GM21390 (cell line): Measurements from ENCODE around the gene PCDHB7.
"Not testable (repeated sequence)": the region's sequence is repeated elsewhere in the genome, so short reads cannot be mapped to it uniquely, and the experiment has no call there.

ENCODE experiments used
- ATAC-seq: cut with Tn5 transposase; IDR thresholded peaks from one replicate; pipeline ENCODE4 v1.9.1; 2021; ENCODE audit not compliant: unreplicated experiment

PCDHB7 gene

GRCh38 chr5:141223112-141223783 is 50.8 kb downstream of the PCDHB7 start, which contains the start of gene PCDHB14:
Gene PCDHB14, plus strand, starts transcription at chr5:141223343. Its CDS starts 163 bp downstream, at chr5:141223506.
- no peak for ATAC-seq

- ATAC-seq: not testable (repeated sequence)
These were observed 52.4 kb downstream of the PCDHB7 start for GRCh38 chr5:141224844-141225243.

GRCh38 chr5:141225421-141225820 is 53.0 kb downstream of the PCDHB7 start:
- ATAC-seq: not testable (repeated sequence)
